ENCODE measurements around the gene UBAC1. TPM values are rescaled to one million over a fixed set of nuclear protein-coding genes. Genes with fewer than 3 reads are reported as not detected.

The UBAC1 gene
- total RNA-seq, 4 donors from 2014 or later = 47.6 to 63.2 (median 54.3) TPM

- intact Hi-C loops (cut with DNase I) = no loop called here
- Histone ChIP-seq H3K27ac (no peak overlapping the region), H3K36me3 (no peaks in the 10 kb centered on the region), H3K9me3 (no peaks in the 10 kb centered on the region), H3K4me1 (peaks cover 18 to 34% (median 18%) of the 10 kb centered on the region in 3 donors), H3K4me3 (no peak overlapping the region), H3K27me3 (peaks cover 0 to 73% (median 2%) of the 10 kb centered on the region in 4 donors)
- no peak for DNase-seq
- WGBS, 2 donors = 86 to 88% methylated on average over 1 of the region's 16 CpGs
- TF ChIP-seq POLR2A (IDR thresholded peaks at IDR 0.05) (no peak), CTCF (IDR thresholded peaks at IDR 0.05) (no peak)
These were observed 26.7 kb upstream of the UBAC1 start for GRCh38 chr9:135987838-135988404.

GRCh38 chr9:135986605-135987004 is 25.4 kb upstream of the UBAC1 start:
- peaks cover 0 to 71% (median 2%) of the 10 kb centered on the region in 4 donors for H3K27me3 ChIP-seq
- 71% methylated on average over 1 of the region's 15 CpGs; no CpG with 5 or more reads in 1 of the 2 donors for WGBS, 2 donors

GRCh38 chr9:135985889-135986288 is 24.7 kb upstream of the UBAC1 start:
- H3K9me3 ChIP-seq = no peaks in the 10 kb centered on the region
- peaks cover 5 to 14% (median 8%) of the 10 kb centered on the region in 3 donors for H3K4me1 ChIP-seq
- H3K27me3 ChIP-seq = peaks cover 0 to 71% (median 2%) of the 10 kb centered on the region in 4 donors
- DNase-seq = no peak
- TF ChIP-seq POLR2A (IDR thresholded peaks at IDR 0.05) = no peak
- no peak for TF ChIP-seq CTCF (IDR thresholded peaks at IDR 0.05)
- 83% methylated on average over 6 to 10 of the region's 21 CpGs for WGBS, 2 donors
- no peaks in the 10 kb centered on the region for H3K36me3 ChIP-seq
- no peak overlapping the region for H3K27ac ChIP-seq
- intact Hi-C loops (cut with DNase I) = no loop called here
- H3K4me3 ChIP-seq = no peak overlapping the region

More at GRCh38 chr9:135986605-135987004, 25.4 kb upstream of the UBAC1 start:
- peaks cover 8 to 21% (median 10%) of the 10 kb centered on the region in 3 donors for H3K4me1 ChIP-seq
- intact Hi-C loops (cut with DNase I) = no loop called here
- H3K4me3 ChIP-seq = no peak overlapping the region
- DNase-seq = no peak
- H3K27ac ChIP-seq = no peak overlapping the region
- no peaks in the 10 kb centered on the region for H3K36me3 ChIP-seq
- TF ChIP-seq POLR2A (IDR thresholded peaks at IDR 0.05) (no peak), CTCF (IDR thresholded peaks at IDR 0.05) (no peak)
- no peaks in the 10 kb centered on the region for H3K9me3 ChIP-seq

- intact Hi-C loops (cut with DNase I) = no loop called here
- no peak for DNase-seq
- no peak overlapping the region for H3K4me3 ChIP-seq
- H3K4me1 ChIP-seq = peaks cover 4 to 9% (median 7%) of the 10 kb centered on the region in 3 donors
- H3K27ac ChIP-seq = no peak overlapping the region
- peaks cover 0 to 74% (median 2%) of the 10 kb centered on the region in 4 donors for H3K27me3 ChIP-seq
- H3K36me3 ChIP-seq = no peaks in the 10 kb centered on the region
- TF ChIP-seq CTCF (IDR thresholded peaks at IDR 0.05) (no peak), POLR2A (IDR thresholded peaks at IDR 0.05) (no peak)
- WGBS, 2 donors = 80 to 81% methylated on average over 7 of the region's 14 CpGs
- H3K9me3 ChIP-seq = no peaks in the 10 kb centered on the region
These were observed 24.2 kb upstream of the UBAC1 start for GRCh38 chr9:135985459-135985774.

- DNase-seq = no peak
- no peak overlapping the region for H3K4me3 ChIP-seq
- WGBS, 2 donors = 68 to 74% methylated on average over 11 to 12 of the region's 22 CpGs
- TF ChIP-seq POLR2A (IDR thresholded peaks at IDR 0.05) = no peak
- no peak for TF ChIP-seq CTCF (IDR thresholded peaks at IDR 0.05)
- H3K27me3 ChIP-seq = peaks cover 0 to 74% (median 0%) of the 10 kb centered on the region in 4 donors
- H3K9me3 ChIP-seq = no peaks in the 10 kb centered on the region
- H3K4me1 ChIP-seq = peaks cover 0 to 5% (median 3%) of the 10 kb centered on the region in 3 donors
- H3K27ac ChIP-seq = no peak overlapping the region
- intact Hi-C loops (cut with DNase I) = no loop called here
- H3K36me3 ChIP-seq = no peaks in the 10 kb centered on the region
These were observed 23.0 kb upstream of the UBAC1 start for GRCh38 chr9:135984072-135984710.
